Stimulated activated CD4-positive, alpha-beta T cell treated with anti-CD3 and anti-CD28 coated beads, TNF-alpha, amount 100 ng/mL, for 24 hours (primary cell): ENCODE data around the gene ZSWIM9.
A peak's percentile ranks its signal among the peaks of the same experiment; 100 is the strongest.

ENCODE experiments used
- DNase-seq, 3 experiments: peaks; one replicate each; pipeline ENCODE4 v3.0.0-alpha.2; 2020; ENCODE audit warnings: low read depth in 3 of 3

The ZSWIM9 gene

GRCh38 chr19:48169939-48170803 is at the start of gene ZSWIM9, which contains the start of gene LIG1:
Gene ZSWIM9, plus strand, starts transcription at chr19:48170680. Its CDS starts 1,123 bp downstream, at chr19:48171803.
Gene LIG1, minus strand, starts transcription at chr19:48170344. Its CDS starts 4,778 bp downstream, at chr19:48165566.
- DNase-seq: peak; percentile 80 to 89 (median 82)

DNA sequence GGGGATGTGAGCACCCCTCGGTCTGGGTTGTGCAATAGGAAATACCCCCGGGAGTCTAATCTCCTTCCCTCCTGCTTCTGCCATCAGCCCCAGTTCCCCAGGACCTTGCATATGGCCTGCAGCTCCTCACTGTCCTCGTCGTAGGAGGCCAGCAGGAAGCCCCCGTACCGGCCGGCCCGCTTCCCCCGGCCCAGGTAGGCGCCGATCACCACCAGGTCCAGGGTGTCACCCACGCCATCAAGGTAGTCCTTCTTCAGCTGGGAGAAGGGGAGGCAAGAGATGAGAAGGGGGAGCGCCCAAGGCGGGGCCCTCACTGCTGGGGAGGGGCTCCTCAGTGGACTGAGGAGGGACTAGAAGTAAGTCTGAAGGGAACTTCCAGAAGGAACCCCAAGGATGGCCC is 49.4 kb upstream of the ZSWIM9 start:
- no peak for DNase-seq

DNA sequence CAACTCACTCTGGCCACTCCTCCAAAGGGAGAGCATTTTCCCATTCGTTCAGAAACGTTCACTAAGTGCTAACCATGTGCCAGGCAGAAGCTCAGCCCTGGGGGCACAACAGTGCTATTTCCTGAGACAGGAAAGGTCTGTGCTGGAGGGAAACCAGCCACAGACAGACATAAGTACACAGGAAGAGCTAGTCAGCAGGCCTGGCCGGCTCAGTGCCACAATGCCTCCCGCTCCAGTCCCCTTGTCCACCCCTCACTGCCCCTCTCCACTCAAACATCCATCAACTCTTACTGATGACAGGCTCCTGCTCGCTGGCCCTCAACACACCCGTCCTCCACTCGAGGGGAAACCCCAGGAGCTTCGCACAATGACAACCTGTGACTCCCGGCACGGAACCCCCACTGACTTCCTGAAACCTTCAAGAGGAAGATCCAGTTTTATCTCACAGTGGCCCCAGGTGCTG is 48.5 kb upstream of the ZSWIM9 start:
- no peak for DNase-seq

DNA sequence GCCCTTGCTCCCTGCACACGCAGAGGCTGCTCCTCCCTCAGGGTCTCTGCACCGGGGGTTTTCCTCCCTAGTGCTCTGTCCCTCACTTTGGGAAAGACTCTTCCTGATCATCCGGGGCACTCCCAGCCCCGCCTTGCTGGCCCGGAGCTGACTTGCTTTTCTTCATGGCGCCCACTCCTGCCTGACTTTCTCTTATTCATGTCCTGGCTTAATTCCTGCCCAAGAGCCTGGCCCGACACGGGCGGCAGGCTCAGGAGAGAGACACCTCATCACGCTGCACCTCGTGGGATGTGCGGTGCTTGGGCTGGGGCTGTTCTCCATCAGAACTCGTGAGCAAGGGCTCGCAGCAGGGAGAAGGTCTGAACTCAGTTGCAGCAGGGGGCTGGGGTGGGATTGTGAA is 48.1 kb upstream of the ZSWIM9 start:
- no peak for DNase-seq

- peak in 1 of 3 experiments; percentile 41 for DNase-seq
Observed at GRCh38 chr19:48123907-48124651, 46.4 kb upstream of the ZSWIM9 start.

GRCh38 chr19:48127561-48127960 is 42.9 kb upstream of the ZSWIM9 start:
- DNase-seq: no peak

DNA sequence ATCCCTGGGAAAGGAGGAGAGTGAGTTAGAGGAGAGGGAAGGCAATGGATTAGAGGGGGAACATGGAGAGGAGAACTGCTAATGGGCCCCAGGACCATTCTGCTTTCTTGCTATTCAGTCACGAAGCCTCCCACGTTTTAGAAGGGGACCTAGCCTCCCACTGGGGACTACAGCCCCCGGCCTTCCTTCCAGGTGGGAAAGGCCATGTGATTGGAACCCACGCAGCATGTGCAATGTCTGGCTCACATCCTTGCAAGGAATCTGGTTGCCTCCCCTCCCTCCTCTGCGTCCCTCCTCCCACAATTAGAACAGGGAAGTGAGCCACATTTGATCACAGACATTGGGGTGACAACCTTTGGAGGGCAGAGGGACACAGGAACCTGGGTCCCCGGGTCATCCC is 37.4 kb upstream of the ZSWIM9 start:
- DNase-seq: no peak

- peak in 1 of 3 experiments; percentile 37 for DNase-seq
Observed at GRCh38 chr19:48135411-48135810, 35.1 kb upstream of the ZSWIM9 start.

GRCh38 chr19:48136547-48136946 is 33.9 kb upstream of the ZSWIM9 start:
- DNase-seq: no peak

DNA sequence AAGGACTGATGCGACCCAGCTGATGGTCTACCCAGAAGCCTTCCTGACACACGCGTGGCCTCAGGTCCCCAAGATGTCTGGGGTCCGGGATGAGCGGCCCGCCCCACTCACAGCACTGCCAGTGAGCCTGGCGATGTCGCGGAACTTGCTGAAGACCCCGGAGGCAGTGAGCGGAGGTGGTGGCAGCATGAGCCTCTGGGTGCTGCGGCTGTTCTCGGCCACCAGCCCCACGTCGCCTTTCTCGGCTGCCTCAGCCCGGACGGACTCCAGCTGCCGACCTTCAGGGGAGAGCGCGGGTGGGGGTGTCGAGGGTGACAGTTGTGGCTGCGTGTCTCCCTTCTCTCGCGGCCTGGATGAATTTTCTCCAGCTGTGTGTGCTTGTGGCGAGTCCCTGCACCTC is 33.1 kb upstream of the ZSWIM9 start:
- no peak for DNase-seq

DNA sequence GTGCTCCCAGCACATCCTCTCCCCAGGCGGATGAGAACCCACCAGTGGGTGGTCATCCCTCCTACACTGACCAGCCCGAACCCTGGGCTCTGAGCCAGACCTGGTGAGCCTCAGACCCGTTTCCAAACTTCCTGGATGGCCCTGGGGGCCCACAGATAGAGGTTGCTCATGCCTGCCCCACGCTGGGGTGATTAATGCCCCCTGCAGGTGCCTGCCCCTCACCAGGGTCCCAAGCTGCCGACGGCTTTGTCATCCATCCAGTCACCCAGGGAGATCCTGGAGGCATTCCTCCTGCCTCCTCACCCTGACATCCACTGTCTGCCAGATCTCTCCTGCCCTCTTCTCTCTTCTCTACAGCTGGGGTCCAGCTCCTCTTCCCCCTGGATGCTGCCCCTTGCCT is 31.4 kb upstream of the ZSWIM9 start:
- no peak for DNase-seq

DNA sequence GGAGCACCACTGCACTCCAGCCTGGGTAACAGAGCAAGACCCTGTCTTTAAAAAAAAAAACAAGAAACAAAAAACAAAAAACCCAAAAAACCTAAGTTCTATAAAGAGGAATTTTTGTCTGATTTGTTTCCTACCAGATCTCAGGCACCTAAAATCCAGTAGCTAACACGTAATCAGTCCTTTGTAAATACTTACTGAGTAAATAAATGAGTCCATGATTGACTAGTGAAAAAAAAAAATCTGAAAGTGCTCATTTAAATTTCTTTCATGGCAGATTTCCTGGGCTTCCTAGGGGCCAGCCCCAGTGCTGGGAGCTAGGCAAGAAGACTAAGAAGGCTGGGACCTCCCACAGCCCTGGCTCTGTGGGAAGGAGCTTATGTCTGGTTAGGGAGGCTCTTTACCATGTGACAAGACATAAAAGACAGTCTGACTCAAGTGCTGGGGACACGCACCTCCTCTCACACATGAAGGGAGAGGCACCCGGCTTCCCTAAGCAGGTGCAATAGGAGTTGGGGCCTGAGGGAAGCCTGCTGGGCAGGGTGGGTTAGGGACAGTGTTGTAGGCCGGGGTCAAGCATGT is 22.8 kb upstream of the ZSWIM9 start:
- DNase-seq: no peak

DNA sequence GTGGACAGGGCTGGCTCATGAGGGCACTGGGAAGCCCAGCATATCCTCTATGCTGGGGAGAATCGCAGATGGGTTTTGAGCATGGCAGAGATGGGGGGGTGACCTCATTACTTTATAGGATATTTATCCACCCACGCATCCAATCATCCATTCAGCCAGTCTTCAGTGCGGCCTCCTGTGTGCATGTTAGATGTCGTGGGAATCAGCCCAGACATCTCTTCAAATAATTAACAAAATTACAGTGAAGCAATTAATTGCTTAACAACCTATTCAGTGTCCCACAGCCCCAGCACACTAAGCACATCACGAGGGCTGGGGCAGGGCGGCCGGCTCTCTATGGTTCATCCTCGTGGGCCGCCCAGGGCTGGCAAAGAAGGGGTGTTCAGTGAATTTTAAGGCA is 21.9 kb upstream of the ZSWIM9 start:
- DNase-seq: no peak

DNA sequence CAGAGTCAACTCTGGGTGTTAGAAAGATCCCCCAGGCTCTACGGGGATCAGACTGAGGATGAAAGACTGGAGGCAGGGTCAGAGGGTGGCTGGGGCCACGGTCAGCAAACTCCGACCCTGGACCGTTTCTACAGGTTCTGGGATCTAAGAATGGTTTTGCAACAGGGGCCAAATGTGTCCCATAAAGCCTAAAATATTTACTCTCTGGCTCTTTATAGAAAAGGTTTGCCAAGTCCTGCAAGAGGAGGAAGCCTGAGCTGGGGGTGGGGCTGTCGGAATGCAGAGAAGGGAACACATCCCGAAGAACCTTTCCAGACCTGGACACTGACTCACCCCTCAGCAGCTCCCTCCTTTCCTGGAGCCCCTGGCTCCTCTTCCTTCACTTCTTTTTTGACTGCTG is 21.1 kb upstream of the ZSWIM9 start:
- DNase-seq: no peak

DNA sequence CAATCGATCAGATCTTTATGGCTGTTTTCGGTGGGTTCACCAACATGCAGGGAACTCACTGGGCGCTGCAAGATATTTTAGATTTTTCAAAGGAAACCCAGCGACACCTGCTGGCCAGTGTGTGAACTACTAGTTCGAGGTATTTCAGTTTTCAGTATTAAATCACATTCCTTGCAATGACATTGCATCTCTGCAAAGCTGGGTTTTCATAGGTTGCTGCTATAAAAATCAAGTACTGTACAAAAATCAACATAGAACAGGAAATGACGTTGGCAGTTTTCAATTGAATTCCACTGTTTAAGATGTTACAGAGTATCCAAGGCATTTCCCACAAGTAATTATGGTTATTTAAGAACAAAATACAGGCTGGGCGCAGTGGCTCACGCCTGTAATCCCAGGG is 17.9 kb upstream of the ZSWIM9 start:
- DNase-seq: peak; percentile 22 to 55 (median 54)

- no peak for DNase-seq
Observed at GRCh38 chr19:48154003-48154402, 16.5 kb upstream of the ZSWIM9 start.

- DNase-seq: no peak
Observed at GRCh38 chr19:48158210-48158790, 12.2 kb upstream of the ZSWIM9 start.

DNA sequence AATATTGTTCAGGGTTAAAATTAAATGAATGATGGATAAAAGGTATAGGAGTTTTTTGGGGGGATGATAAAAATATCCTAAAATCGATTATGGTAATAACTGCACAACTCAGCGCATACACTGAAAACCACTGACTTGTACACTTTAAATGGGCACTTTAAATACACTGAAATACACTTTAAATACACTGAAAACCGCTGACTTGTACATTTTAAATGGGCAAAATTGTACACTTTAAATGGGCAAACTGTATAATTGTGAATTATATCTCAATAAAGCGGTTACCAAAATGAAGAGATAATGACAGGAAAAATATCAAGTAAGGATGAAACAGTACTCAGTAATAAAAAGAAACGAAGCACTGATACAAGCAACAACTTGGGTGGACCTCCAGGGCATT is 1.8 kb upstream of the ZSWIM9 start:
- no peak for DNase-seq

DNA sequence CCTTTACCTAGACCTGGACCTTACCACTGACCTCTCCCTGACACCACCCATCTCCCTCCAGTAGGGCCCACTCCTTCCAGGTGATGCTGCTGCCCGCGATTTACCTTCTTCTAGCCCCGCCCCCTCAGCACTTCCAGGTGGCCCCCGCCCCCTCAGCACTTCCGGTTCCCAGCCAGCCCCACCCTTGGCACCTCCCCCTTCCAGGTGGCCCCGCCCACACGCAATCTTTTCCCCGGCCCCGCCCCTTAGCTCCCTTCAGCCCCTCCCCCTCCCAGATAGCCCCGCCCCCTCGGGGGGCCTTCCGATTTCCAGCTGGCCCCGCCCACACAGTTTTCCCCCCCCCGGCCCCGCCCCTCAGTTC is 922 bp upstream of the ZSWIM9 start:
- peak; percentile 80 to 86 (median 86) for DNase-seq

DNA sequence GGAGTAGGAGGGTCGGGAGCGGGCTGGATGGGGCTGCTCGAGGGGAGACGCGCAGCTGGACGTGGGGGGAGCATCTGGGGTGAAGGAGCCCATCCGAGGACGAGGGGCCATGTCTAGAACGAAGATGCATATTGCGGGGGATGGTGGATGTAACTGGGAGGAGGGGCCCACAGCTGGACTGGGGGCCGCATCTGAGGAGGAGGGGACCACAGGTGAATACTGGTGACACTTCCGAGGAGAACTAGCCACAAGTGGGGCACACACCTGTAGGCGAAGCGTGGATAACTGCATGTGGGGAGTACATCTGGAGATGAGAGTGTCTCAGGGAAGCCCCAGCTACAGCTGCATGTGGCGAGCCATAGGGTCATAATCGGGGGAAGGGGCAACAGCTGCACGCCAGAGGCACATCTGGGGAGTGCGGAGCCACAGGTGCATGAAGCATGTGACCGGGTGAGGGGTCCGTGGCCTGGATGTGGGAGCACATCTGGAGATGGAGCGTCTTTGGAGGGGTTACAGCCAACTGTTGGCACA is 402 bp downstream of the ZSWIM9 start:
- no peak for DNase-seq

GRCh38 chr19:48171710-48172109 is 1.2 kb downstream of the ZSWIM9 start:
- no peak for DNase-seq
